Neuron (in vitro differentiated cells): ENCODE measurements around the gene RAET1E.

Source experiments
- H2AFZ ChIP-seq: one replicate; pipeline ENCODE4 v1.6.1; 2013; ENCODE audit warnings: low read depth, mild to moderate bottlenecking, inconsistent platforms, low read length, moderate library complexity
- H3K27me3 ChIP-seq: one replicate; pipeline ENCODE4 v1.6.1; 2013; ENCODE audit warnings: low read length; ENCODE audit not compliant: insufficient read depth
- H3K36me3 ChIP-seq: one replicate; pipeline ENCODE4 v1.6.1; 2013; ENCODE audit warnings: low read length; ENCODE audit not compliant: insufficient read depth
- H3K4me1 ChIP-seq: one replicate; pipeline ENCODE4 v1.6.1; 2013; ENCODE audit warnings: low read length; ENCODE audit not compliant: insufficient read depth
- H3K4me3 ChIP-seq: 2 replicates; pipeline ENCODE4 v1.5.1; 2013; ENCODE audit warnings: mild to moderate bottlenecking, low read length, moderate library complexity
- H3K9me3 ChIP-seq: one replicate; pipeline ENCODE4 v1.6.1; 2013; ENCODE audit warnings: low read length

The RAET1E gene

GRCh38 chr6:149888093-149888492 lies 9.8 kb downstream of the RAET1E start:
- no peaks in the 10 kb centered on the region for H3K4me1 ChIP-seq
- H2AFZ ChIP-seq, result no peak overlapping the region
- H3K9me3 ChIP-seq, result no peaks in the 10 kb centered on the region
- H3K36me3 ChIP-seq, result no peaks in the 10 kb centered on the region
- H3K4me3 ChIP-seq, result no peak overlapping the region
- no peaks in the 10 kb centered on the region for H3K27me3 ChIP-seq

DNA sequence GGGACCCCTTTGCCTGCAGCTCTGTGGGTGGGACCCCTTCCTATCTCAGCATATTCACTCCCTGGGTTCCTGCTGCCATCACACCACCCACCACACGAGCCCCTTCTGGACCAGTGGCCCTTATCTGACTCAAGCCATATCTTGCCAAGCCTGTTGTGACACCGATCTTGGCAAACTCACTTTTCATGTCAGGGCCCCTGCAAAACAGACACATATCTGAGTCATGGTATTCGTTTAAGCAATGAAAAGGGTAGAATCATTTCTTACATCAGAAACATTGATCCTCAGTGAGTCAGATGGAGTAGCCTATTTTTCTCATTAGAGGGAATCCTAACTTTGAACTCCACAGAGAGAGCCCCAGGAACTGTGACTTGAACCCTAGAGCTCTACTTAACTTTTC lies 10.6 kb downstream of the RAET1E start:
- Histone ChIP-seq H3K36me3 (no peaks in the 10 kb centered on the region), H3K27me3 (no peaks in the 10 kb centered on the region), H3K4me3 (no peak overlapping the region), H2AFZ (no peak overlapping the region), H3K4me1 (no peaks in the 10 kb centered on the region), H3K9me3 (no peaks in the 10 kb centered on the region)

DNA sequence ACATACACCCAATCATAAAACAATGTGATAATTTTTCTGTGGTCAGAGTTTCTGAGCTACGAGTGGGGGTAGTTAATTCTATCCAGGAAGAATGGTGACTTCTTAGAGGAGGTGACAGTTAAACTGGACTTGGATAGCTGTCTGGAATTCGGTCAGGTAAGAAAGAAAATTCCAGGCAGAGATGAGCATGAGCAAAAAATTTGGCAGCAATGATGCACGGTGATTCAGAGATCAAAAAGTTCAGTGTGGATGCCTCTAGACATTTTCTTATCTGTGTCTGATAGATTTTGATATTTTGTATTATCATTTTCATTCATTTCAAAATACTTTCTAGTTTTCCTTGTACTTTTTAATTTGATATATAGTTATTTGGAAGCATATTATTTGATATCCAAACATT lies 12.0 kb downstream of the RAET1E start:
- H3K4me3 ChIP-seq, result no peak overlapping the region
- no peaks in the 10 kb centered on the region for H3K4me1 ChIP-seq
- no peaks in the 10 kb centered on the region for H3K36me3 ChIP-seq
- H3K9me3 ChIP-seq, result no peaks in the 10 kb centered on the region
- H2AFZ ChIP-seq, result no peak overlapping the region
- no peaks in the 10 kb centered on the region for H3K27me3 ChIP-seq

- no peak overlapping the region for H3K4me3 ChIP-seq
- no peaks in the 10 kb centered on the region for H3K4me1 ChIP-seq
- no peaks in the 10 kb centered on the region for H3K36me3 ChIP-seq
- H2AFZ ChIP-seq, result no peak overlapping the region
- no peaks in the 10 kb centered on the region for H3K9me3 ChIP-seq
- H3K27me3 ChIP-seq, result no peaks in the 10 kb centered on the region
These were observed 13.3 kb downstream of the RAET1E start for GRCh38 chr6:149884617-149885016.

DNA sequence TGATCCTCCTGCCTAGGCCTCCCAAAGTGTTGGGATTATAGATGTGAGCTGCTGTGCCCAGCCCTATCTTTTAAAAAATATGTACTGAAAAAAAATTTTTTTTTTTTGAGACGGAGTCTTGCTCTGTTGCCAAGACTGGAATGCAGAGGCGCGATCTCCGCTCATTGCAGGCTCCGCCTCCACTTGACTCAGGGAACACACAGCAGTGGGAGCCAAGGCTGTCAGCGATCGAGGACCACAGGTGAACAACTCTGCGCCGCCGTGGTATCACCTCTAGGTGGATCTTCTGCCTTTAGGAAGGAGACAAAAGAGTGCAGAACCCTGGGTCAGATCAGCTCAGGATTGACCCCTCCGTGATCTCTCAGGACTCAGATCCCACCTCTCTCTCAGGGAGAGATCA lies 13.7 kb downstream of the RAET1E start:
- Histone ChIP-seq H3K27me3 (no peaks in the 10 kb centered on the region), H2AFZ (no peak overlapping the region), H3K4me3 (no peak overlapping the region), H3K4me1 (no peaks in the 10 kb centered on the region), H3K36me3 (no peaks in the 10 kb centered on the region), H3K9me3 (no peaks in the 10 kb centered on the region)

DNA sequence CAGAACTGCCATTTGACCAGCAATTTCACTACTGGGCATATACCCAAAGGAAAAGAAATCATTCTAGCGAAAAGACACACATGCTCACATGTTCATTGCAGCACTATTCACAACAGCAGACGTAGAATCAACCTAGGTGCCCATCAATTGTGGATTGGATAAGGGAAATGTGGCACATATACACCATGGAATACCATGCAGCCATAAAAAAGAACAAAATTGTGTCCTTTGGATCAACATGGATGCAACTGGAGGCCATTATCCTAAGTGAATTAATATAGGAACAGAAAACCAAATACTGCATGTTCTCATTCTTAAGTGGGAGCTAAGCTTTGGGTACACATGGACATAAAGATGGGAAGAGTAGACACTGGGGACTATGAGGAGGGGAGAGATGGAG lies 16.1 kb downstream of the RAET1E start:
- Histone ChIP-seq H3K4me3 (no peak overlapping the region), H3K4me1 (no peaks in the 10 kb centered on the region), H3K36me3 (no peaks in the 10 kb centered on the region), H3K27me3 (no peaks in the 10 kb centered on the region), H2AFZ (no peak overlapping the region), H3K9me3 (no peaks in the 10 kb centered on the region)

- Histone ChIP-seq H3K27me3 (no peaks in the 10 kb centered on the region), H3K4me1 (no peaks in the 10 kb centered on the region)
These were observed 16.7 kb downstream of the RAET1E start for GRCh38 chr6:149881066-149881766.

DNA sequence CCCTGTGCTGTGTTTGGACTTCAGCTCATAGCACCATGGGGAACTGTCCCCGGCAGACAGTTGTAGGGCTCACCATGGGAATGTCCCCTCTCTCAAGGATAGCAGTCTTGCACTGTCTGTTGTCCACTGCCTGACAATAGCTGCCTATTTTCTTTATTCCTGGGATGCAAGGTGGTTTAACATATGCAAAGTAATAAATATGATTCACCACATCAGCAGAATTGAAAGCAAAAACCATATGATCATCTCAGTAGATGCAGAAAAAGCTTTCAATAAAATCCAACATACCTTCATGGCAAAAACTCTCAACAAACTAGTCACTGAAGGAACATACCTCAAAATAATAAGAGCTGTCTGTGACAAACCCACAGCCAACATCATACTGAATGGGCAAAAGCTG lies 20.3 kb downstream of the RAET1E start:
- Histone ChIP-seq H3K4me1 (no peaks in the 10 kb centered on the region), H3K27me3 (peaks cover 3% of the 10 kb centered on the region), H3K9me3 (peaks cover 2% of the 10 kb centered on the region), H2AFZ (no peak overlapping the region), H3K4me3 (no peak overlapping the region), H3K36me3 (no peaks in the 10 kb centered on the region)

More at GRCh38 chr6:149881066-149881766, 16.7 kb downstream of the RAET1E start:
- Histone ChIP-seq H3K36me3 (no peaks in the 10 kb centered on the region), H3K4me3 (no peak overlapping the region), H2AFZ (no peak overlapping the region), H3K9me3 (no peaks in the 10 kb centered on the region)

DNA sequence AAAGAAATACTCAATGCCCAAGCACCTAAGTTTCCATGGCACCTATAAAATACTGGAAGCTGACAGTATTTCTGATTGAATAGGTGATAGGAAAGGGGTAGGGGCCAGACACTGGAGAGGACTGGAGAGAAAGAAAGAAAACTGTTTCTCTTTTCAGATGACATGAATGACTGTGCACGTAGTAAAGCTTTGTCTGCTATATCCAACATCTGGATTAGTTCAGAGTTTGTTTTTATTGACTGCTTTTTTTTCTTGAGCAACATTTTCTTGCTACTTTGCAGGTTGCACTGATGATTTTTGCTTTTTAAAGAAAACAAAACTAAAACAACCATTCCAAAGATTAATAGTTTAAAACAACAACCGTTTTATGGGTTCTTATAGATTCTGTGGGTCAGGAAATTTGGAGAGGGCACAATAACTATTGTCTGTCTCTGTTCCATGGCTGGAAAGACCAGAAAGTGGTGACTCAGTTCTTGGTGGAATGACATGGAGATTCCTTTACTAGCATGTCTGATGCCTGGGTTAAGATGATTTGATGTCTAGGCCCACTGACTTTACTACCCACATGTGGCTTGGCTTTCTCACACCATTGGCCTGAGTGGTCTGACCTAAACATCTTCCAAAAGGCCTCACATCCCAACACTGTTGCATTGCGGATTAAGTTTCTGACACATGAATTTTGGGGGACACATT lies 21.5 kb downstream of the RAET1E start:
- no peaks in the 10 kb centered on the region for H3K36me3 ChIP-seq
- H3K4me3 ChIP-seq, result no peak overlapping the region
- no peaks in the 10 kb centered on the region for H3K4me1 ChIP-seq
- peaks cover 2% of the 10 kb centered on the region for H3K9me3 ChIP-seq
- no peak overlapping the region for H2AFZ ChIP-seq
- peaks cover 3% of the 10 kb centered on the region for H3K27me3 ChIP-seq

DNA sequence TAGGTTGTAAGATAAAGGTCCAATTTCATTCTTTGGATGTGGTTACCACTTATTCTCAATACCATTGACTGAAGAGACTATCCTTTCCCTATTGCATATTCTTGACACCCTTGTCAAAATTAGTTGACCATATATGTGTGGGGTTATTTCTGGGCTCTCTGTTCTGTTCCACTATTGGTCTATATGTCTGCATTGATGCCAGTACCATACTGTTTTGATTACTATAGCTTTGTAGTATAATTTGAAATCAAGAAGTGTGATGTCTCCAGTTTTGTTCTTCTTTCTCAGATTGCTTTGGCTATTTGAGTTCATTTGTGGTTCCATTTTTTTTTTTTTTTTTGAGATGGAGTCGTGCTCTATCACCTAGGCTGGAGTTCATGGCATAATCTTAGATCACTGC lies 25.7 kb downstream of the RAET1E start:
- peaks cover 3% of the 10 kb centered on the region for H3K27me3 ChIP-seq
- no peaks in the 10 kb centered on the region for H3K4me1 ChIP-seq
- no peak overlapping the region for H3K4me3 ChIP-seq
- no peak overlapping the region for H2AFZ ChIP-seq
- peaks cover 2% of the 10 kb centered on the region for H3K9me3 ChIP-seq
- no peaks in the 10 kb centered on the region for H3K36me3 ChIP-seq

GRCh38 chr6:149871182-149871581 lies 26.7 kb downstream of the RAET1E start:
- Histone ChIP-seq H3K36me3 (no peaks in the 10 kb centered on the region), H2AFZ (no peak overlapping the region), H3K4me3 (no peak overlapping the region), H3K27me3 (peaks cover 3% of the 10 kb centered on the region), H3K4me1 (no peaks in the 10 kb centered on the region), H3K9me3 (peaks cover 2% of the 10 kb centered on the region)

- H3K27me3 ChIP-seq, result no peaks in the 10 kb centered on the region
- H3K36me3 ChIP-seq, result no peaks in the 10 kb centered on the region
- H2AFZ ChIP-seq, result no peak overlapping the region
- H3K9me3 ChIP-seq, result no peaks in the 10 kb centered on the region
- H3K4me3 ChIP-seq, result no peak overlapping the region
- H3K4me1 ChIP-seq, result no peaks in the 10 kb centered on the region
These were observed 28.5 kb downstream of the RAET1E start for GRCh38 chr6:149869275-149869892.

GRCh38 chr6:149867876-149868640 lies 29.9 kb downstream of the RAET1E start:
- H2AFZ ChIP-seq, result no peak overlapping the region
- H3K9me3 ChIP-seq, result no peaks in the 10 kb centered on the region
- no peaks in the 10 kb centered on the region for H3K4me1 ChIP-seq
- no peaks in the 10 kb centered on the region for H3K36me3 ChIP-seq
- no peaks in the 10 kb centered on the region for H3K27me3 ChIP-seq
- H3K4me3 ChIP-seq, result no peak overlapping the region
